ENCODE data around the gene SUN3. TPM values are rescaled to one million over a fixed set of nuclear protein-coding genes. Genes with fewer than 3 reads are reported as not detected.

SUN3 gene
- total RNA-seq, 2 donors from 2014 or later: not detected

DNA sequence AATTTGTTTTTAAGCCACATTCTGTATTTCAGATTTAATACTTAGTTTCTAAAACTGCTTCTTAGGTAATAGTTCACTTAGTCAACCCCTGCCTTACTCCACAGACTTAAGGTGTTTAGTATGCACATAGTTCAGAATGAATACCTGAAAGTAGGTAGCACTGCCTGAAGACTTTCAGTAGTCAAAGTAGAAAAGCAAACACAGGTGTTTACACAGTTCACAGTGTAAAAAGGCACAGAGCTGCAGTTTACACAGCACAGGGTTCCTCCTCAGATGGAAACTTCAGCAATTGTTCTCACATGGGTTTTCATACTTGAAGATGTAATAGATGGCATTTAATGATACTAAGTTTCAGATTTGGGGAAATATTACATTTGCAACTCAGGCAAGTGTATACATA, 77.5 kb downstream of the SUN3 start:
- H3K27ac Mint-ChIP-seq: peak overlapping the region; percentile 83

DNA sequence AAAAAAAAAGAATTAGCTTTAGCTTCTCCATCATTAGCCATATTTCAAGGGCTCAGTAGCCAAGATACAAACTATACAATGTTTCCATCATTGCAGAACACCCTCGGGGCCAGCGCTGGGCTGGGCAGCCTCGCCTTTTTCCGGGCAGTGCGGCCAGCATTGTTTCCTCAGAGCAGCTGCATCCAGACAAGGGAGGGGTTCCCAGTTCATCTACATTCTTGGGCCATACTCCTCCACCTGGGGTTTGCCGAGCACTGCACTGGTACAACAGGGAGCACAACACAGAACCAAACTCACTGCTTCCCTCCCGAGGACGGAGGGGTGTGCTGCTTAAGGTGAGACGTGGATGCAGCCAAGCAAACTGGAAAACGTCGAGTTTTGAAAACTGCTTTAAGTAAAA, 78.2 kb downstream of the SUN3 start:
- peaks cover 19% of the 10 kb centered on the region for H3K36me3 ChIP-seq (ENCODE audit: control insufficient read depth, insufficient read depth, low read length)
- WGBS, 2 experiments (ENCODE audit: insufficient coverage in 1 of 2, insufficient read length in 1 of 2): 93 to 100% methylated on average over 2 to 9 of the region's 11 CpGs
- Mint-ChIP-seq H3K9me3 (no peaks in the 10 kb centered on the region), H3K36me3 (ENCODE audit: low read depth) (peaks cover 17% of the 10 kb centered on the region), H3K27me3 (ENCODE audit: insufficient read depth) (peaks cover 6% of the 10 kb centered on the region), H3K4me1 (peaks cover 41% of the 10 kb centered on the region), H3K4me3 (no peak overlapping the region), H3K27ac (no peak overlapping the region)
- H3K4me1 ChIP-seq (ENCODE audit: control insufficient read depth, insufficient read depth, low read length): peaks cover 8% of the 10 kb centered on the region
- H3K9ac ChIP-seq (ENCODE audit: extremely low read depth, low read length, poor library complexity, severe bottlenecking): no peak overlapping the region
- TF ChIP-seq, protein P1, sequence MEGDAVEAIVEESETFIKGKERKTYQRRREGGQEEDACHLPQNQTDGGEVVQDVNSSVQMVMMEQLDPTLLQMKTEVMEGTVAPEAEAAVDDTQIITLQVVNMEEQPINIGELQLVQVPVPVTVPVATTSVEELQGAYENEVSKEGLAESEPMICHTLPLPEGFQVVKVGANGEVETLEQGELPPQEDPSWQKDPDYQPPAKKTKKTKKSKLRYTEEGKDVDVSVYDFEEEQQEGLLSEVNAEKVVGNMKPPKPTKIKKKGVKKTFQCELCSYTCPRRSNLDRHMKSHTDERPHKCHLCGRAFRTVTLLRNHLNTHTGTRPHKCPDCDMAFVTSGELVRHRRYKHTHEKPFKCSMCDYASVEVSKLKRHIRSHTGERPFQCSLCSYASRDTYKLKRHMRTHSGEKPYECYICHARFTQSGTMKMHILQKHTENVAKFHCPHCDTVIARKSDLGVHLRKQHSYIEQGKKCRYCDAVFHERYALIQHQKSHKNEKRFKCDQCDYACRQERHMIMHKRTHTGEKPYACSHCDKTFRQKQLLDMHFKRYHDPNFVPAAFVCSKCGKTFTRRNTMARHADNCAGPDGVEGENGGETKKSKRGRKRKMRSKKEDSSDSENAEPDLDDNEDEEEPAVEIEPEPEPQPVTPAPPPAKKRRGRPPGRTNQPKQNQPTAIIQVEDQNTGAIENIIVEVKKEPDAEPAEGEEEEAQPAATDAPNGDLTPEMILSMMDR (conservative IDR thresholded peaks at IDR 0.05): peak; percentile 41
- H3K4me3 ChIP-seq (ENCODE audit: low read length): no peak overlapping the region
- H3K27ac ChIP-seq (ENCODE audit: low read depth, low read length): no peak overlapping the region
- DNase-seq: no peak
- no peaks in the 10 kb centered on the region for H3K9me3 ChIP-seq (ENCODE audit: control insufficient read depth, low read length)
- H3K27me3 ChIP-seq (ENCODE audit: control insufficient read depth, insufficient read depth, low read length, poor library complexity, severe bottlenecking): no peaks in the 10 kb centered on the region

More for the DNA sequence above, 77.5 kb downstream of the SUN3 start:
- Histone ChIP-seq H3K27me3 (ENCODE audit: control insufficient read depth, insufficient read depth, low read length, poor library complexity, severe bottlenecking) (no peaks in the 10 kb centered on the region), H3K9ac (ENCODE audit: extremely low read depth, low read length, poor library complexity, severe bottlenecking) (no peak overlapping the region), H3K36me3 (ENCODE audit: control insufficient read depth, insufficient read depth, low read length) (peaks cover 19% of the 10 kb centered on the region), H3K4me3 (ENCODE audit: low read length) (no peak overlapping the region), H3K9me3 (ENCODE audit: control insufficient read depth, low read length) (no peaks in the 10 kb centered on the region), H3K4me1 (ENCODE audit: control insufficient read depth, insufficient read depth, low read length) (peaks cover 11% of the 10 kb centered on the region), H3K27ac (ENCODE audit: low read depth, low read length) (no peak overlapping the region)
- Mint-ChIP-seq H3K36me3 (ENCODE audit: low read depth) (peaks cover 21% of the 10 kb centered on the region), H3K9me3 (no peaks in the 10 kb centered on the region), H3K4me1 (peaks cover 46% of the 10 kb centered on the region), H3K4me3 (no peak overlapping the region), H3K27me3 (ENCODE audit: insufficient read depth) (peaks cover 6% of the 10 kb centered on the region)
- no peak for DNase-seq
- TF ChIP-seq, protein P1 (conservative IDR thresholded peaks at IDR 0.05): no peak

DNA sequence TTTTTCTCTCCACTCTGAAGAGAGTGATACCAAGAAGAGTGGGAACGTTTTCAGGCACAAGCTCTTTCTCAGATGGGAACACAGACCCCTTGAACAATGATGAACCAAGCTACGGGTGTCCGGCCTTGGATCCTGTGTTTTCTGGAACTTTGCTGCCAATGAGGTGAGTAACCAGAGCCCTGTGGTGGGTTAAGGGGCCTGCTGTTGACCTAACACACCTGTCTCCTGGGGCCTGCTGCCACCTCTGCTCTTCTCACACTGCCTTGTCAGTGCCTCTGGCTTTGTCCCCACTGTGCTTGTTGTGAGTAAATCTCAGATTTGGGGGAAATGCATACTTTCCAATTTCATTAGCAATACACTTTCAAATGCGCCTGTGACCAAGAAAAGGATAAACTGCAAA, 79.2 kb downstream of the SUN3 start:
- no peak overlapping the region for H3K4me3 Mint-ChIP-seq
- H3K4me1 Mint-ChIP-seq: peaks cover 40% of the 10 kb centered on the region
- WGBS, 2 experiments (ENCODE audit: insufficient coverage in 1 of 2, insufficient read length in 1 of 2): 84 to 94% methylated on average over 2 to 4 of the region's 4 CpGs
- H3K36me3 Mint-ChIP-seq (ENCODE audit: low read depth): peaks cover 13% of the 10 kb centered on the region
- H3K27me3 Mint-ChIP-seq (ENCODE audit: insufficient read depth): peaks cover 6% of the 10 kb centered on the region
- Histone ChIP-seq H3K9me3 (ENCODE audit: control insufficient read depth, low read length) (no peaks in the 10 kb centered on the region), H3K9ac (ENCODE audit: extremely low read depth, low read length, poor library complexity, severe bottlenecking) (no peak overlapping the region), H3K4me3 (ENCODE audit: low read length) (no peak overlapping the region), H3K4me1 (ENCODE audit: control insufficient read depth, insufficient read depth, low read length) (peaks cover 8% of the 10 kb centered on the region), H3K27ac (ENCODE audit: low read depth, low read length) (no peak overlapping the region), H3K36me3 (ENCODE audit: control insufficient read depth, insufficient read depth, low read length) (peaks cover 16% of the 10 kb centered on the region), H3K27me3 (ENCODE audit: control insufficient read depth, insufficient read depth, low read length, poor library complexity, severe bottlenecking) (no peaks in the 10 kb centered on the region)
- TF ChIP-seq, protein P1 (conservative IDR thresholded peaks at IDR 0.05): no peak
- no peaks in the 10 kb centered on the region for H3K9me3 Mint-ChIP-seq
- no peak overlapping the region for H3K27ac Mint-ChIP-seq
- DNase-seq: no peak
